Panc1 (cell line): ENCODE results near the gene MGAT5B. TPM values are rescaled to one million over a fixed set of nuclear protein-coding genes. Genes with fewer than 3 reads are reported as not detected.

Experiments used
- ATAC-seq: fragments of 200-7000 bp; cut with Tn5 transposase; 2 replicates; pipeline ENCODE4 v1.9.1; 2020; ENCODE audit warnings: mild to moderate bottlenecking, moderate library complexity
- BruUV-seq: library from RNA; stranded (reverse); fragments of 400-500 nt; replicated peaks from 2 replicates; lab custom pipeline; 2021; lab: Mats Ljungman, UMichigan
- CTCF ChIA-PET: fragments of 300-600 bp; sonication (Branson Sonifier 250); formaldehyde crosslinking; loops from one replicate; lab custom pipeline; 2022; ENCODE audit warnings: antibody characterized with exemption; lab: Charles Lee
- POLR2A ChIA-PET: fragments of 300-600 bp; sonication (Branson Sonifier 250); formaldehyde crosslinking; loops from one replicate; lab custom pipeline; 2022; ENCODE audit warnings: antibody characterized with exemption; lab: Charles Lee
- DNase-seq: peaks from one replicate; pipeline ENCODE4 v3.0.0-alpha.2; 2010; ENCODE audit warnings: low read depth, low spot score
- H3K27ac ChIP-seq: 2 replicates; pipeline ENCODE4 v1.5.1; 2011; ENCODE audit warnings: mild to moderate bottlenecking, low read length, inconsistent platforms
- H3K27me3 ChIP-seq: fragments of 200-500 bp; sonication (Bioruptor generic); 2 replicates; pipeline ENCODE4 v1.6.0; 2014; ENCODE audit warnings: low read length, inconsistent platforms; ENCODE audit not compliant: control insufficient read depth, insufficient read depth
- H3K36me3 ChIP-seq: fragments of 200-500 bp; sonication (Bioruptor generic); 2 replicates; pipeline ENCODE4 v1.5.1; 2014; ENCODE audit warnings: inconsistent platforms, mild to moderate bottlenecking, low read length, moderate library complexity; ENCODE audit not compliant: control insufficient read depth, insufficient read depth
- H3K4me1 ChIP-seq: 2 replicates; pipeline ENCODE4 v1.5.1; 2011; ENCODE audit warnings: inconsistent platforms, mild to moderate bottlenecking, low read length, moderate library complexity; ENCODE audit not compliant: control insufficient read depth, insufficient read depth
- H3K4me3 ChIP-seq, 2 experiments: 2 replicates each; pipeline ENCODE4 v1.5.1; 2011 to 2012; ENCODE audit warnings: low read depth in 2 of 2, low read length in 2 of 2, mild to moderate bottlenecking in 2 of 2, inconsistent platforms in 1 of 2, moderate library complexity in 1 of 2
- H3K9me3 ChIP-seq: fragments of 200-500 bp; sonication (Bioruptor generic); 2 replicates; pipeline ENCODE4 v1.5.1; 2014; ENCODE audit warnings: low read depth, mild to moderate bottlenecking, inconsistent platforms, low read length, moderate library complexity; ENCODE audit not compliant: control insufficient read depth, insufficient read depth
- POLR2AphosphoS5 ChIP-seq: IDR thresholded peaks from 2 replicates; pipeline ENCODE4 v1.6.1; 2012; ENCODE audit warnings: mild to moderate bottlenecking, low read depth, low read length, moderate library complexity
- SIN3A ChIP-seq: IDR thresholded peaks from 2 replicates; pipeline ENCODE4 v1.6.1; 2012; ENCODE audit warnings: low read depth, mild to moderate bottlenecking, low read length, moderate library complexity, borderline replicate concordance; ENCODE audit not compliant: insufficient read depth
- TCF7L2 ChIP-seq: IDR thresholded peaks from 2 replicates; pipeline ENCODE4 v1.6.1; 2011; ENCODE audit warnings: mild to moderate bottlenecking, low read depth, low read length, inconsistent platforms
- in situ Hi-C: cut with HindIII; loops from 2 replicates; pipeline ENCODE4 v1.10.0; 2016; ENCODE audit warnings: low sequenced_read_pairs, low pct_unique_long_range_greater_than_20kb
- intact Hi-C: fragments of 100-400 bp; cut with micrococcal nuclease; formaldehyde crosslinking; loops from one replicate; pipeline ENCODE4 v1.10.0; 2022; ENCODE audit not compliant: unreplicated experiment
- total RNA-seq: library from RNA; stranded (reverse); gene quantifications from one replicate; pipeline ENCODE4 v1.2.1, GENCODE V29; 2021; ENCODE audit not compliant: unreplicated experiment
- TF ChIP-seq, protein P1 (sequence below), 2 experiments: IDR thresholded peaks; 2 replicates each; pipeline ENCODE4 v1.6.1; 2011 to 2012; ENCODE audit warnings: low read depth in 2 of 2, control low read depth in 1 of 2, low read length in 1 of 2, mild to moderate bottlenecking in 1 of 2, moderate library complexity in 1 of 2; ENCODE audit not compliant: insufficient read depth in 1 of 2
- TF ChIP-seq, protein P2 (sequence below): fragments of 450-650 bp; IDR thresholded peaks from 2 replicates; pipeline ENCODE4 v1.5.1; 2017; ENCODE audit warnings: mild to moderate bottlenecking

Gene MGAT5B
- total RNA-seq, 1 experiment from 2014 or later: 34.9 TPM

DNA sequence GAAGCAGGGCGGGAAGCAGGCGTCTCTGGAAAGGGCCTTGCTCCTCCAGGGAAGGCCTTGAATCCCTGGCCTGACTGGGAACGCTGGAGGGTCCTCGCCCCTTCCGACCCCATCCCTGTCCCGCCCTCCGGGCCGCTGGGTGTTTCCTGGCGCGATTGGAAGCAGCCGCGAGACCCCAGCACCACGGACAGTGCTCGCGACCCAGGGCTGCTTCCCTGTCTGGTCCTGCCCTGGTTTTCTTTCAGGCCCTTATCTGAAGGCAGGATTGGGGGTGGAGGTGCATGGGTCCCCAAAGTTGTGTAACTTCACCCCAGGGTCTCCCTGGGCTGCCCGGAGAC lies 2.1 kb downstream of the MGAT5B start:
- TF ChIP-seq, protein P1, sequence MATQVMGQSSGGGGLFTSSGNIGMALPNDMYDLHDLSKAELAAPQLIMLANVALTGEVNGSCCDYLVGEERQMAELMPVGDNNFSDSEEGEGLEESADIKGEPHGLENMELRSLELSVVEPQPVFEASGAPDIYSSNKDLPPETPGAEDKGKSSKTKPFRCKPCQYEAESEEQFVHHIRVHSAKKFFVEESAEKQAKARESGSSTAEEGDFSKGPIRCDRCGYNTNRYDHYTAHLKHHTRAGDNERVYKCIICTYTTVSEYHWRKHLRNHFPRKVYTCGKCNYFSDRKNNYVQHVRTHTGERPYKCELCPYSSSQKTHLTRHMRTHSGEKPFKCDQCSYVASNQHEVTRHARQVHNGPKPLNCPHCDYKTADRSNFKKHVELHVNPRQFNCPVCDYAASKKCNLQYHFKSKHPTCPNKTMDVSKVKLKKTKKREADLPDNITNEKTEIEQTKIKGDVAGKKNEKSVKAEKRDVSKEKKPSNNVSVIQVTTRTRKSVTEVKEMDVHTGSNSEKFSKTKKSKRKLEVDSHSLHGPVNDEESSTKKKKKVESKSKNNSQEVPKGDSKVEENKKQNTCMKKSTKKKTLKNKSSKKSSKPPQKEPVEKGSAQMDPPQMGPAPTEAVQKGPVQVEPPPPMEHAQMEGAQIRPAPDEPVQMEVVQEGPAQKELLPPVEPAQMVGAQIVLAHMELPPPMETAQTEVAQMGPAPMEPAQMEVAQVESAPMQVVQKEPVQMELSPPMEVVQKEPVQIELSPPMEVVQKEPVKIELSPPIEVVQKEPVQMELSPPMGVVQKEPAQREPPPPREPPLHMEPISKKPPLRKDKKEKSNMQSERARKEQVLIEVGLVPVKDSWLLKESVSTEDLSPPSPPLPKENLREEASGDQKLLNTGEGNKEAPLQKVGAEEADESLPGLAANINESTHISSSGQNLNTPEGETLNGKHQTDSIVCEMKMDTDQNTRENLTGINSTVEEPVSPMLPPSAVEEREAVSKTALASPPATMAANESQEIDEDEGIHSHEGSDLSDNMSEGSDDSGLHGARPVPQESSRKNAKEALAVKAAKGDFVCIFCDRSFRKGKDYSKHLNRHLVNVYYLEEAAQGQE (IDR thresholded peaks at IDR 0.05; ENCODE audit: insufficient read depth in 1 of 2, low read depth in 2 of 2, low read length in 1 of 2): peak; percentile 97
- TF ChIP-seq TCF7L2 (no peak), SIN3A (0 out of 2 replicates have a peak, but pooled peaks have one; percentile 65), POLR2AphosphoS5 (no peak)
- TF ChIP-seq, protein P2, sequence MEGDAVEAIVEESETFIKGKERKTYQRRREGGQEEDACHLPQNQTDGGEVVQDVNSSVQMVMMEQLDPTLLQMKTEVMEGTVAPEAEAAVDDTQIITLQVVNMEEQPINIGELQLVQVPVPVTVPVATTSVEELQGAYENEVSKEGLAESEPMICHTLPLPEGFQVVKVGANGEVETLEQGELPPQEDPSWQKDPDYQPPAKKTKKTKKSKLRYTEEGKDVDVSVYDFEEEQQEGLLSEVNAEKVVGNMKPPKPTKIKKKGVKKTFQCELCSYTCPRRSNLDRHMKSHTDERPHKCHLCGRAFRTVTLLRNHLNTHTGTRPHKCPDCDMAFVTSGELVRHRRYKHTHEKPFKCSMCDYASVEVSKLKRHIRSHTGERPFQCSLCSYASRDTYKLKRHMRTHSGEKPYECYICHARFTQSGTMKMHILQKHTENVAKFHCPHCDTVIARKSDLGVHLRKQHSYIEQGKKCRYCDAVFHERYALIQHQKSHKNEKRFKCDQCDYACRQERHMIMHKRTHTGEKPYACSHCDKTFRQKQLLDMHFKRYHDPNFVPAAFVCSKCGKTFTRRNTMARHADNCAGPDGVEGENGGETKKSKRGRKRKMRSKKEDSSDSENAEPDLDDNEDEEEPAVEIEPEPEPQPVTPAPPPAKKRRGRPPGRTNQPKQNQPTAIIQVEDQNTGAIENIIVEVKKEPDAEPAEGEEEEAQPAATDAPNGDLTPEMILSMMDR: no peak

DNA sequence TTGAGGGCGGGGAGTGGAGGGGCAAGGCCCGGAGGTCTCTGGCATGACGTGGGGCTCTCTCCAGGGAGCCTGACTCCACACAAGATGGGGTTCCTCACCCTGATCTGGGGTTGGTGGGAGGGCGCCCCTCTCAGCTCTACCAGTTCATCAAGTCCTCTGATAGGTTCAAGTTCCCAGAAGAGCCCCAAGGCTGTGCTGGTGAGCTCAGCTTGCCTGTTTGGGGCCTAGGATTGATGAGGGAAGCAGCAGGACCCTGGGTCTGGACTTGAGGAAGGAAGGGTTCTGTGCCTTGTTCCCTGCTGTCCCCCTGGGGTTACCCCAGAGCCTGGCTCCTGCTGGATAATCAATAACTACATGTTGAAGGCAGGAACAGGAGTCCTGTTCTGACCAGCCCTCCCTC lies 3.5 kb downstream of the MGAT5B start:
- no peaks in the 10 kb centered on the region for H3K9me3 ChIP-seq
- no peaks in the 10 kb centered on the region for H3K36me3 ChIP-seq
- H3K4me3 ChIP-seq: no peak overlapping the region
- DNase-seq (no peak), ATAC-seq (peak; percentile 1; the same call in 1 of the 2 replicates)
- TF ChIP-seq, protein P2: no peak
- TF ChIP-seq POLR2AphosphoS5: no peak
- ChIA-PET CTCF (interaction anchor here (0.5 to 1.7 kb wide), 2 partner anchors 185 to 213 kb away, joined by 8 to 9 read pairs; no protein-coding TSS in a partner anchor), POLR2A (interaction anchor here (1.0 to 1.4 kb wide), 3 partner anchors 28 to 189 kb away, joined by 4 to 5 read pairs (median 5); no protein-coding TSS in a partner anchor)
- peak overlapping the region; percentile 81 for H3K27ac ChIP-seq
- intact Hi-C loops (no loop called here), in situ Hi-C loops (no loop called here)
- no peaks in the 10 kb centered on the region for H3K27me3 ChIP-seq
- no TSS peak for BruUV-seq
- H3K4me1 ChIP-seq: peaks cover 52% of the 10 kb centered on the region

More for the DNA sequence above, 2.1 kb downstream of the MGAT5B start:
- Histone ChIP-seq H3K27ac (peak overlapping the region; percentile 81), H3K36me3 (no peaks in the 10 kb centered on the region), H3K9me3 (no peaks in the 10 kb centered on the region), H3K4me3 (peak overlapping the region; percentile 65 to 73), H3K27me3 (no peaks in the 10 kb centered on the region), H3K4me1 (peaks cover 49% of the 10 kb centered on the region)
- CTCF ChIA-PET: no interaction called here
- ATAC-seq (no peak), DNase-seq (no peak)
- intact Hi-C loops: no loop called here
- BruUV-seq: no TSS peak
- in situ Hi-C loops: no loop called here
- POLR2A ChIA-PET: no interaction called here
